ENCODE data around the gene PRKRIP1.
"Not testable (repeated sequence)": the region's sequence is repeated elsewhere in the genome, so short reads cannot be mapped to it uniquely, and the experiment has no call there.

GRCh38 chr7:102404862-102405188 lies 8.7 kb downstream of the PRKRIP1 start:
- not testable (repeated sequence) for TF ChIP-seq TAF1 (conservative IDR thresholded peaks at IDR 0.05); REST (IDR thresholded peaks at IDR 0.05); EGR1 (IDR thresholded peaks at IDR 0.05; ENCODE audit: low read depth in 2 of 2); CTCF (IDR thresholded peaks at IDR 0.05; ENCODE audit: low read depth, low read length, missing input control); RXRA (IDR thresholded peaks at IDR 0.05); RAD21 (IDR thresholded peaks at IDR 0.05); SP1 (IDR thresholded peaks at IDR 0.05); GABPA (IDR thresholded peaks at IDR 0.05 in 1 of 2, conservative IDR thresholded peaks at IDR 0.05 in 1 of 2); ZBTB33 (IDR thresholded peaks at IDR 0.05); JUND (IDR thresholded peaks at IDR 0.05); MAX (IDR thresholded peaks at IDR 0.05); FOXA1 (IDR thresholded peaks at IDR 0.05); ATF3 (IDR thresholded peaks at IDR 0.05); YY1 (IDR thresholded peaks at IDR 0.05)

Measured in liver (tissue), 3 donors.